ENCODE results near the gene TSPAN14.

TSPAN14 gene

GRCh38 chr10:80471001-80471400 lies 16.9 kb downstream of the TSPAN14 start:
- H3K27me3 ChIP-seq (replicated peaks; ENCODE audit: control insufficient read depth, insufficient read depth, low read length) = no peaks in the 10 kb centered on the region
- TF ChIP-seq CTCF (IDR thresholded peaks at IDR 0.05; ENCODE audit: insufficient read depth, low read length, poor library complexity, severe bottlenecking) = no peak
- H3K4me3 ChIP-seq (replicated peaks; ENCODE audit: low read depth, low read length) = no peak overlapping the region
- no peak for DNase-seq (ENCODE audit: extremely low read depth, insufficient read length)
- H3K36me3 ChIP-seq (ENCODE audit: control insufficient read depth, insufficient read depth, low read length) = peaks cover 2% of the 10 kb centered on the region; the same call in 1 of the 2 replicates

GRCh38 chr10:80471715-80472233 lies 17.7 kb downstream of the TSPAN14 start:
- H3K4me3 ChIP-seq (replicated peaks; ENCODE audit: low read depth, low read length) = peak overlapping the region; percentile 4; the same call in 1 of the 2 replicates
- no peaks in the 10 kb centered on the region for H3K27me3 ChIP-seq (replicated peaks; ENCODE audit: control insufficient read depth, insufficient read depth, low read length)
- peaks cover 2% of the 10 kb centered on the region; the same call in 1 of the 2 replicates for H3K36me3 ChIP-seq (ENCODE audit: control insufficient read depth, insufficient read depth, low read length)
- no peak for TF ChIP-seq CTCF (IDR thresholded peaks at IDR 0.05; ENCODE audit: insufficient read depth, low read length, poor library complexity, severe bottlenecking)
- DNase-seq (ENCODE audit: extremely low read depth, insufficient read length) = peak; percentile 73

GRCh38 chr10:80472234-80473095 lies 18.4 kb downstream of the TSPAN14 start:
- TF ChIP-seq CTCF (IDR thresholded peaks at IDR 0.05; ENCODE audit: insufficient read depth, low read length, poor library complexity, severe bottlenecking) = no peak
- no peaks in the 10 kb centered on the region for H3K27me3 ChIP-seq (replicated peaks; ENCODE audit: control insufficient read depth, insufficient read depth, low read length)
- H3K36me3 ChIP-seq (ENCODE audit: control insufficient read depth, insufficient read depth, low read length) = peaks cover 2% of the 10 kb centered on the region; the same call in 1 of the 2 replicates
- peak; percentile 67 for DNase-seq (ENCODE audit: extremely low read depth, insufficient read length)
- H3K4me3 ChIP-seq (replicated peaks; ENCODE audit: low read depth, low read length) = peak overlapping the region; percentile 29

GRCh38 chr10:80473096-80473657 lies 19.1 kb downstream of the TSPAN14 start:
- no peak for DNase-seq (ENCODE audit: extremely low read depth, insufficient read length)
- no peak overlapping the region; the same call in 1 of the 2 replicates for H3K4me3 ChIP-seq (replicated peaks; ENCODE audit: low read depth, low read length)
- H3K27me3 ChIP-seq (replicated peaks; ENCODE audit: control insufficient read depth, insufficient read depth, low read length) = no peaks in the 10 kb centered on the region
- peaks cover 2% of the 10 kb centered on the region; the same call in 1 of the 2 replicates for H3K36me3 ChIP-seq (ENCODE audit: control insufficient read depth, insufficient read depth, low read length)
- no peak for TF ChIP-seq CTCF (IDR thresholded peaks at IDR 0.05; ENCODE audit: insufficient read depth, low read length, poor library complexity, severe bottlenecking)

GRCh38 chr10:80473692-80474596 lies 19.8 kb downstream of the TSPAN14 start:
- DNase-seq (ENCODE audit: extremely low read depth, insufficient read length) = no peak
- Histone ChIP-seq H3K27me3 (replicated peaks; ENCODE audit: control insufficient read depth, insufficient read depth, low read length) (no peaks in the 10 kb centered on the region), H3K4me3 (replicated peaks; ENCODE audit: low read depth, low read length) (no peak overlapping the region), H3K36me3 (ENCODE audit: control insufficient read depth, insufficient read depth, low read length) (peaks cover 2% of the 10 kb centered on the region; the same call in 1 of the 2 replicates)
- TF ChIP-seq CTCF (IDR thresholded peaks at IDR 0.05; ENCODE audit: insufficient read depth, low read length, poor library complexity, severe bottlenecking) = no peak
